ENCODE data around the gene WDR36. TPM values are rescaled to one million over a fixed set of nuclear protein-coding genes. Genes with fewer than 3 reads are reported as not detected.

WDR36 gene
- total RNA-seq, 4 donors from 2014 or later = 13.4 to 16.5 (median 14.7) TPM

GRCh38 chr5:111158105-111158744 lies 66.1 kb downstream of the WDR36 start:
- Histone ChIP-seq H3K27me3 (no peaks in the 10 kb centered on the region), H3K27ac (no peak overlapping the region), H3K36me3 (no peaks in the 10 kb centered on the region), H3K4me3 (no peak overlapping the region), H3K4me1 (no peaks in the 10 kb centered on the region), H3K9me3 (no peaks in the 10 kb centered on the region)
- peak in 2 of 3 donors; percentile 80 to 91 for DNase-seq
- TF ChIP-seq POLR2A (IDR thresholded peaks at IDR 0.05) (no peak), CTCF (IDR thresholded peaks at IDR 0.05) (peak; percentile 91 to 99 (median 98))

- no peaks in the 10 kb centered on the region for H3K9me3 ChIP-seq
- DNase-seq = no peak
- H3K27me3 ChIP-seq = no peaks in the 10 kb centered on the region
- no peak overlapping the region for H3K4me3 ChIP-seq
- no peak for TF ChIP-seq CTCF (IDR thresholded peaks at IDR 0.05)
- no peak for TF ChIP-seq POLR2A (IDR thresholded peaks at IDR 0.05)
- no peaks in the 10 kb centered on the region for H3K36me3 ChIP-seq
- no peaks in the 10 kb centered on the region for H3K4me1 ChIP-seq
- H3K27ac ChIP-seq = no peak overlapping the region
Observed at GRCh38 chr5:111159845-111160244, 67.7 kb downstream of the WDR36 start.

- TF ChIP-seq CTCF (IDR thresholded peaks at IDR 0.05) (no peak), POLR2A (IDR thresholded peaks at IDR 0.05) (no peak)
- H3K36me3 ChIP-seq = no peaks in the 10 kb centered on the region
- H3K4me3 ChIP-seq = no peak overlapping the region
- H3K9me3 ChIP-seq = no peaks in the 10 kb centered on the region
- H3K27me3 ChIP-seq = no peaks in the 10 kb centered on the region
- no peaks in the 10 kb centered on the region for H3K4me1 ChIP-seq
- DNase-seq = no peak
- H3K27ac ChIP-seq = no peak overlapping the region
Observed at GRCh38 chr5:111163000-111163399, 70.9 kb downstream of the WDR36 start.

GRCh38 chr5:111165058-111165457 lies 72.9 kb downstream of the WDR36 start:
- Histone ChIP-seq H3K9me3 (no peaks in the 10 kb centered on the region), H3K27ac (no peak overlapping the region), H3K36me3 (no peaks in the 10 kb centered on the region), H3K4me1 (no peaks in the 10 kb centered on the region), H3K4me3 (no peak overlapping the region), H3K27me3 (no peaks in the 10 kb centered on the region)
- DNase-seq = no peak
- no peak for TF ChIP-seq CTCF (IDR thresholded peaks at IDR 0.05)
- no peak for TF ChIP-seq POLR2A (IDR thresholded peaks at IDR 0.05)

GRCh38 chr5:111167551-111167950 lies 75.4 kb downstream of the WDR36 start:
- H3K36me3 ChIP-seq = no peaks in the 10 kb centered on the region

More at GRCh38 chr5:111167551-111167950, 75.4 kb downstream of the WDR36 start:
- H3K27me3 ChIP-seq = no peaks in the 10 kb centered on the region
- H3K4me3 ChIP-seq = no peak overlapping the region
- H3K27ac ChIP-seq = no peak overlapping the region
- no peaks in the 10 kb centered on the region for H3K4me1 ChIP-seq
- TF ChIP-seq CTCF (IDR thresholded peaks at IDR 0.05) (no peak), POLR2A (IDR thresholded peaks at IDR 0.05) (no peak)
- no peak for DNase-seq
- H3K9me3 ChIP-seq = no peaks in the 10 kb centered on the region
